GM06990 (cell line): Measurements from ENCODE around the gene STARD9.

ENCODE experiments used
- DNase-seq: peaks from one replicate; pipeline ENCODE4 v3.0.0-alpha.2; 2011; ENCODE audit not compliant: insufficient read length; ENCODE audit errors: extremely low read depth
- H3K27me3 ChIP-seq: replicated peaks from 2 replicates; pipeline ENCODE4 v1.6.0; 2011; ENCODE audit warnings: low read length; ENCODE audit not compliant: control insufficient read depth, insufficient read depth
- H3K36me3 ChIP-seq: 2 replicates; pipeline ENCODE4 v1.5.1; 2011; ENCODE audit warnings: low read length; ENCODE audit not compliant: control insufficient read depth, insufficient read depth
- H3K4me3 ChIP-seq: replicated peaks from 2 replicates; pipeline ENCODE4 v1.5.1; 2011; ENCODE audit warnings: low read depth, mild to moderate bottlenecking, control low read depth, low read length
- CTCF ChIP-seq: IDR thresholded peaks from 2 replicates; pipeline ENCODE4 v1.5.1; 2011; ENCODE audit warnings: low read length, control low read depth, mild to moderate bottlenecking, inconsistent platforms; ENCODE audit not compliant: insufficient read depth, poor library complexity, severe bottlenecking

Gene STARD9

GRCh38 chr15:42665827-42666226 is 90.4 kb downstream of the STARD9 start:
- no peak for TF ChIP-seq CTCF
- no peaks in the 10 kb centered on the region for H3K36me3 ChIP-seq
- no peaks in the 10 kb centered on the region for H3K27me3 ChIP-seq
- no peak for DNase-seq
- no peak overlapping the region for H3K4me3 ChIP-seq

- no peaks in the 10 kb centered on the region for H3K27me3 ChIP-seq
- no peak for TF ChIP-seq CTCF
- no peak overlapping the region for H3K4me3 ChIP-seq
- no peak for DNase-seq
- no peaks in the 10 kb centered on the region for H3K36me3 ChIP-seq
These were observed 92.4 kb downstream of the STARD9 start for GRCh38 chr15:42667855-42668254.

GRCh38 chr15:42670451-42670850 is 95.0 kb downstream of the STARD9 start:
- H3K27me3 ChIP-seq, result no peaks in the 10 kb centered on the region
- H3K4me3 ChIP-seq, result no peak overlapping the region
- no peak for DNase-seq
- TF ChIP-seq CTCF, result no peak
- H3K36me3 ChIP-seq, result no peaks in the 10 kb centered on the region; the same call in 1 of the 2 replicates

GRCh38 chr15:42672444-42672843 is 97.0 kb downstream of the STARD9 start:
- DNase-seq, result no peak
- H3K36me3 ChIP-seq, result peaks cover 7% of the 10 kb centered on the region

GRCh38 chr15:42674472-42674871 is 99.1 kb downstream of the STARD9 start:
- H3K36me3 ChIP-seq, result peaks cover 7% of the 10 kb centered on the region

More at GRCh38 chr15:42672444-42672843, 97.0 kb downstream of the STARD9 start:
- H3K27me3 ChIP-seq, result no peaks in the 10 kb centered on the region
- no peak overlapping the region for H3K4me3 ChIP-seq
- no peak for TF ChIP-seq CTCF

More at GRCh38 chr15:42674472-42674871, 99.1 kb downstream of the STARD9 start:
- no peak for TF ChIP-seq CTCF
- Histone ChIP-seq H3K4me3 (no peak overlapping the region), H3K27me3 (no peaks in the 10 kb centered on the region)
- DNase-seq, result no peak
